Right lobe of liver (tissue), 4 donors: Measurements from ENCODE around the gene ZNF474.

Experiments
- POLR2A ChIP-seq: fragments of 450-650 bp; IDR thresholded peaks from one replicate; pipeline ENCODE4 v1.6.1; 2017; ENCODE audit warnings: antibody characterized with exemption, mild to moderate bottlenecking
- TF ChIP-seq, protein P1 (sequence below), 4 donors: fragments of 200-600 bp in 3 of 4; fragments of 450-650 bp in 1 of 4; IDR thresholded peaks; one replicate each; pipeline versions ENCODE4 v1.5.1 to v1.8.0; 2016 to 2022; ENCODE audit warnings: antibody characterized with exemption in 4 of 4, mild to moderate bottlenecking in 2 of 4
- donor health status: DM: no; HTN: no; CAD: no.
- donor health status: DM: no; HTN: no; CAD: no.
- donor health status: DM: no; HTN: yes; CAD: no.

GRCh38 chr5:122085041-122085440, 44.3 kb upstream of the ZNF474 start:
- TF ChIP-seq, protein P1, sequence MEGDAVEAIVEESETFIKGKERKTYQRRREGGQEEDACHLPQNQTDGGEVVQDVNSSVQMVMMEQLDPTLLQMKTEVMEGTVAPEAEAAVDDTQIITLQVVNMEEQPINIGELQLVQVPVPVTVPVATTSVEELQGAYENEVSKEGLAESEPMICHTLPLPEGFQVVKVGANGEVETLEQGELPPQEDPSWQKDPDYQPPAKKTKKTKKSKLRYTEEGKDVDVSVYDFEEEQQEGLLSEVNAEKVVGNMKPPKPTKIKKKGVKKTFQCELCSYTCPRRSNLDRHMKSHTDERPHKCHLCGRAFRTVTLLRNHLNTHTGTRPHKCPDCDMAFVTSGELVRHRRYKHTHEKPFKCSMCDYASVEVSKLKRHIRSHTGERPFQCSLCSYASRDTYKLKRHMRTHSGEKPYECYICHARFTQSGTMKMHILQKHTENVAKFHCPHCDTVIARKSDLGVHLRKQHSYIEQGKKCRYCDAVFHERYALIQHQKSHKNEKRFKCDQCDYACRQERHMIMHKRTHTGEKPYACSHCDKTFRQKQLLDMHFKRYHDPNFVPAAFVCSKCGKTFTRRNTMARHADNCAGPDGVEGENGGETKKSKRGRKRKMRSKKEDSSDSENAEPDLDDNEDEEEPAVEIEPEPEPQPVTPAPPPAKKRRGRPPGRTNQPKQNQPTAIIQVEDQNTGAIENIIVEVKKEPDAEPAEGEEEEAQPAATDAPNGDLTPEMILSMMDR (IDR thresholded peaks at IDR 0.05) = no peak
- no peak for TF ChIP-seq POLR2A
